SK-N-SH (cell line): ENCODE data around the gene PITPNM3. TPM values are rescaled to one million over a fixed set of nuclear protein-coding genes. Genes with fewer than 3 reads are reported as not detected.

Experiments used
- CTCF ChIA-PET: fragments of 300-600, 350-600 bp; formaldehyde crosslinking; extraction: SDS; loops from one replicate; lab custom pipeline; 2021; lab: Yijun Ruan, JAX
- POLR2A ChIA-PET: fragments of 350-600 bp; sonication (Branson Sonifier 250); formaldehyde crosslinking; extraction: SDS; loops from one replicate; lab custom pipeline; 2020; ENCODE audit warnings: antibody characterized with exemption, inconsistent platforms; lab: Yijun Ruan, JAX
- DNase-seq: peaks from one replicate; pipeline ENCODE4 v3.0.0; 2012
- H2AFZ ChIP-seq: fragments of 200-600 bp; sonication (generic); 2 replicates; pipeline ENCODE4 v1.8.1; 2016; ENCODE audit warnings: antibody characterized with exemption, mild to moderate bottlenecking, low read depth
- H3F3A ChIP-seq: fragments of 200-600 bp; sonication (generic); replicated peaks from 2 replicates; pipeline ENCODE3; 2016; ENCODE audit warnings: antibody characterized with exemption, mild to moderate bottlenecking; ENCODE audit not compliant: insufficient read depth
- H3K27ac ChIP-seq, 2 experiments: fragments of 200-500 bp in 1 of 2; fragments of 200-600 bp in 1 of 2; sonication (Bioruptor generic) in 1 of 2; sonication (generic), shearing (Covaris generic) in 1 of 2; 2 replicates each; pipeline versions ENCODE4 v1.5.1 to v1.6.1; 2014 to 2016; ENCODE audit warnings: low read depth in 2 of 2, inconsistent platforms in 1 of 2, low read length in 1 of 2, mild to moderate bottlenecking in 1 of 2, mixed read lengths in 1 of 2
- H3K27me3 ChIP-seq: fragments of 200-600 bp; sonication (generic), shearing (Covaris generic); 2 replicates; pipeline ENCODE4 v1.6.1; 2016; ENCODE audit warnings: mixed run types; ENCODE audit not compliant: insufficient read depth
- H3K36me3 ChIP-seq, 2 experiments: fragments of 200-500 bp in 1 of 2; fragments of 200-600 bp in 1 of 2; sonication (Bioruptor generic) in 1 of 2; sonication (generic) in 1 of 2; replicated peaks in 1 of 2; 2 replicates each; pipeline versions ENCODE3 to v1.5.1; 2014 to 2016; ENCODE audit warnings: low read length in 1 of 2, mild to moderate bottlenecking in 1 of 2; ENCODE audit not compliant: insufficient read depth in 2 of 2, control insufficient read depth in 1 of 2
- H3K4me1 ChIP-seq, 2 experiments: fragments of 200-500 bp in 1 of 2; fragments of 200-600 bp in 1 of 2; sonication (Bioruptor generic) in 1 of 2; sonication (generic), shearing (Covaris generic) in 1 of 2; 2 replicates each; pipeline versions ENCODE4 v1.5.1 to v1.6.1; 2014 to 2016; ENCODE audit warnings: low read depth in 1 of 2, low read length in 1 of 2, mixed run types in 1 of 2; ENCODE audit not compliant: insufficient read depth in 2 of 2, control insufficient read depth in 1 of 2
- H3K4me2 ChIP-seq: fragments of 200-600 bp; sonication (generic), shearing (Covaris generic); 2 replicates; pipeline ENCODE4 v1.6.1; 2017; ENCODE audit warnings: mixed run types
- H3K4me3 ChIP-seq, 2 experiments: fragments of 200-500 bp in 1 of 2; fragments of 200-600 bp in 1 of 2; sonication (Bioruptor generic) in 1 of 2; sonication (generic), shearing (Covaris generic) in 1 of 2; 2 replicates each; pipeline versions ENCODE4 v1.5.1 to v1.8.1; 2014 to 2016; ENCODE audit warnings: low read depth in 2 of 2, inconsistent platforms in 1 of 2, low read length in 1 of 2, mild to moderate bottlenecking in 1 of 2, mixed read lengths in 1 of 2, moderate library complexity in 1 of 2
- H3K79me2 ChIP-seq: fragments of 200-600 bp; sonication (generic); 2 replicates; pipeline ENCODE4 v1.8.1; 2017; ENCODE audit warnings: mild to moderate bottlenecking; ENCODE audit not compliant: insufficient read depth
- H3K9ac ChIP-seq: fragments of 200-600 bp; sonication (generic); 2 replicates; pipeline ENCODE4 v1.6.1; 2017; ENCODE audit warnings: mixed run types
- H3K9me2 ChIP-seq: fragments of 200-600 bp; sonication (generic); 2 replicates; pipeline ENCODE4 v1.6.1; 2017; ENCODE audit warnings: mixed run types
- H3K9me3 ChIP-seq: fragments of 200-600 bp; sonication (generic); 2 replicates; pipeline ENCODE4 v1.6.1; 2017; ENCODE audit warnings: mixed run types, mild to moderate bottlenecking, moderate library complexity
- H4K20me1 ChIP-seq: fragments of 200-600 bp; sonication (generic); 2 replicates; pipeline ENCODE4 v1.6.1; 2017; ENCODE audit warnings: mild to moderate bottlenecking, mixed run types; ENCODE audit not compliant: insufficient read depth
- FOXJ3 ChIP-seq: sonication (generic); formaldehyde crosslinking; IDR thresholded peaks from 2 replicates; pipeline ENCODE4 v1.5.1; 2020; ENCODE audit warnings: mild to moderate bottlenecking, missing genetic modification reagents
- FOXM1 ChIP-seq: IDR thresholded peaks from 2 replicates; pipeline ENCODE4 v1.4.0; 2012; ENCODE audit warnings: low read depth, mild to moderate bottlenecking
- GABPA ChIP-seq: IDR thresholded peaks from 2 replicates; pipeline ENCODE4 v1.4.0; 2012; ENCODE audit warnings: low read depth, mild to moderate bottlenecking
- RCOR1 ChIP-seq: fragments of 150-350 bp; IDR thresholded peaks from 2 replicates; pipeline ENCODE4 v1.6.1; 2017; ENCODE audit warnings: antibody characterized with exemption, low read length
- TAF1 ChIP-seq: IDR thresholded peaks from 2 replicates; pipeline ENCODE4 v1.6.1; 2012; ENCODE audit warnings: low read depth, mild to moderate bottlenecking, low read length, moderate library complexity, borderline replicate concordance
- TEAD4 ChIP-seq: IDR thresholded peaks from 2 replicates; pipeline ENCODE4 v1.4.0; 2012; ENCODE audit warnings: mild to moderate bottlenecking, borderline replicate concordance; ENCODE audit not compliant: insufficient read depth
- WGBS: methylation state at CpG from one replicate; pipeline ENCODE4 v1.1.6; 2017; ENCODE audit warnings: low lambda C conversion rate; 5-methylcytosine and 5-hydroxymethylcytosine counted together
- polyA plus RNA-seq, 3 experiments: library from polyadenylated mRNA; depleted of rRNA; stranded (reverse); fragments of >200 nt; gene quantifications; 2 replicates each; pipeline ENCODE4 v1.2.3, GENCODE V29; 2012
- TF ChIP-seq, protein P1 (sequence below): fragments of 150-350 bp; IDR thresholded peaks from 2 replicates; pipeline ENCODE4 v1.6.1; 2017; ENCODE audit warnings: antibody characterized with exemption, low read length, low read depth, borderline replicate concordance
- TF ChIP-seq, protein P2 (sequence below): IDR thresholded peaks from 2 replicates; pipeline ENCODE4 v1.6.1; 2012; ENCODE audit warnings: mild to moderate bottlenecking, low read depth, low read length, moderate library complexity
- TF ChIP-seq, protein P3 (sequence below): IDR thresholded peaks from 2 replicates; pipeline ENCODE4 v1.4.0; 2012; ENCODE audit warnings: low read depth

Gene PITPNM3
- polyA plus RNA-seq, 1 of the 3 experiments (the other 2 are of a cell fraction) = 0.82 TPM

DNA sequence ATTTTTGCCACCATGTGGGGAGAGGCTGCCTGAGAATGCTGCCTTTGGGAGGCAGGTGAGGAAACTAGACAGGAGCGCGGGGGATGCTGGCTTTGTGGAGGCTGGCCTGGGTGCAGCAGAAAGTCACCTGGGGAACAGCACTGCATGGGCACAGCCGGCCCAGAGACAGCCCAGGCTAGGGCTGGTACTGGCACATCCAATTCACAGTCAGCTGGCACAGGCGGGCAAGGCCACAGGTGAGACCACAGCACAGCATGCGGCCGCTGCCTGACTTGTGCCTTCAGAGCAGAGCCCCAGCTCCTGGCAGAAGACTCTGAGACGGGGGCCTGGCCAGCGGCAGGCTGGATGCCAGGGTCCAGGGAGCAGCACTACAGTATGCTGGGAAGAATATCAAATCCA is 16.6 kb upstream of the PITPNM3 start (continued):
- TF ChIP-seq, protein P1, sequence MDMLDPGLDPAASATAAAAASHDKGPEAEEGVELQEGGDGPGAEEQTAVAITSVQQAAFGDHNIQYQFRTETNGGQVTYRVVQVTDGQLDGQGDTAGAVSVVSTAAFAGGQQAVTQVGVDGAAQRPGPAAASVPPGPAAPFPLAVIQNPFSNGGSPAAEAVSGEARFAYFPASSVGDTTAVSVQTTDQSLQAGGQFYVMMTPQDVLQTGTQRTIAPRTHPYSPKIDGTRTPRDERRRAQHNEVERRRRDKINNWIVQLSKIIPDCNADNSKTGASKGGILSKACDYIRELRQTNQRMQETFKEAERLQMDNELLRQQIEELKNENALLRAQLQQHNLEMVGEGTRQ = no peak
- TF ChIP-seq RCOR1 = no peak

DNA sequence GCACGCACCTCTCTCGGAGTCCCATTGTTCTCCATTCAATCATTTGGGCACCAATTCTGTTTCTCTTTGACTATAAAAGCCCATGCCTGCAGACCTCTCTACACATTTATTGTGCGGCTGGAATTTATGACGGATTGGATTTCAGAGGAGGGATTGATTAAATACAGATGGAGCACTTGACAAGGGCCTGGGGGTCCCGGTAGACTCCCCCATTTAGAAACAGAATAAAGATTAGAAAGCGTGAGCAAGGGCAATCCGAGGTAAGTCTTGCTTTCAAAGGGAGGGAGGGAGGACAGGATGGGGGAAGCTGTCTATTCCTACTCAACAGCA is 15.1 kb upstream of the PITPNM3 start:
- no peak overlapping the region for H3K4me3 ChIP-seq
- TF ChIP-seq, protein P2, sequence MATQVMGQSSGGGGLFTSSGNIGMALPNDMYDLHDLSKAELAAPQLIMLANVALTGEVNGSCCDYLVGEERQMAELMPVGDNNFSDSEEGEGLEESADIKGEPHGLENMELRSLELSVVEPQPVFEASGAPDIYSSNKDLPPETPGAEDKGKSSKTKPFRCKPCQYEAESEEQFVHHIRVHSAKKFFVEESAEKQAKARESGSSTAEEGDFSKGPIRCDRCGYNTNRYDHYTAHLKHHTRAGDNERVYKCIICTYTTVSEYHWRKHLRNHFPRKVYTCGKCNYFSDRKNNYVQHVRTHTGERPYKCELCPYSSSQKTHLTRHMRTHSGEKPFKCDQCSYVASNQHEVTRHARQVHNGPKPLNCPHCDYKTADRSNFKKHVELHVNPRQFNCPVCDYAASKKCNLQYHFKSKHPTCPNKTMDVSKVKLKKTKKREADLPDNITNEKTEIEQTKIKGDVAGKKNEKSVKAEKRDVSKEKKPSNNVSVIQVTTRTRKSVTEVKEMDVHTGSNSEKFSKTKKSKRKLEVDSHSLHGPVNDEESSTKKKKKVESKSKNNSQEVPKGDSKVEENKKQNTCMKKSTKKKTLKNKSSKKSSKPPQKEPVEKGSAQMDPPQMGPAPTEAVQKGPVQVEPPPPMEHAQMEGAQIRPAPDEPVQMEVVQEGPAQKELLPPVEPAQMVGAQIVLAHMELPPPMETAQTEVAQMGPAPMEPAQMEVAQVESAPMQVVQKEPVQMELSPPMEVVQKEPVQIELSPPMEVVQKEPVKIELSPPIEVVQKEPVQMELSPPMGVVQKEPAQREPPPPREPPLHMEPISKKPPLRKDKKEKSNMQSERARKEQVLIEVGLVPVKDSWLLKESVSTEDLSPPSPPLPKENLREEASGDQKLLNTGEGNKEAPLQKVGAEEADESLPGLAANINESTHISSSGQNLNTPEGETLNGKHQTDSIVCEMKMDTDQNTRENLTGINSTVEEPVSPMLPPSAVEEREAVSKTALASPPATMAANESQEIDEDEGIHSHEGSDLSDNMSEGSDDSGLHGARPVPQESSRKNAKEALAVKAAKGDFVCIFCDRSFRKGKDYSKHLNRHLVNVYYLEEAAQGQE = no peak
- no peak for TF ChIP-seq GABPA
- no peak for TF ChIP-seq TAF1
- no peak for TF ChIP-seq FOXM1
- TF ChIP-seq TEAD4 = no peak
- TF ChIP-seq RCOR1 = no peak
- TF ChIP-seq, protein P1 = no peak
- TF ChIP-seq, protein P3, sequence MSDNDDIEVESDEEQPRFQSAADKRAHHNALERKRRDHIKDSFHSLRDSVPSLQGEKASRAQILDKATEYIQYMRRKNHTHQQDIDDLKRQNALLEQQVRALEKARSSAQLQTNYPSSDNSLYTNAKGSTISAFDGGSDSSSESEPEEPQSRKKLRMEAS = no peak
- TF ChIP-seq FOXJ3 (CRISPR knock-in tag) = no peak
- no peak overlapping the region for H3K4me2 ChIP-seq
- no peaks in the 10 kb centered on the region for H3F3A ChIP-seq
- no peaks in the 10 kb centered on the region for H3K9me2 ChIP-seq
- ChIA-PET POLR2A (no interaction called here), CTCF (no interaction called here)
- no peak overlapping the region for H2AFZ ChIP-seq
- peaks cover 0 to 4% of the 10 kb centered on the region in 2 experiments for H3K36me3 ChIP-seq
- no peaks in the 10 kb centered on the region for H3K9me3 ChIP-seq
- no peak overlapping the region for H3K9ac ChIP-seq
- H3K27ac ChIP-seq = no peak overlapping the region
- 70% methylated on average over 7 of the region's 7 CpGs for WGBS
- peaks cover 0 to 13% of the 10 kb centered on the region in 2 experiments; a peak in 2 of 4 replicates for H3K4me1 ChIP-seq
- no peak for DNase-seq
- H3K27me3 ChIP-seq = no peaks in the 10 kb centered on the region
- H4K20me1 ChIP-seq = no peaks in the 10 kb centered on the region
- H3K79me2 ChIP-seq = no peaks in the 10 kb centered on the region
